IPS-18c (cell line): Measurements from ENCODE around the gene FAM177B.
"Not testable (repeated sequence)": the region's sequence is repeated elsewhere in the genome, so short reads cannot be mapped to it uniquely, and the experiment has no call there.

ENCODE experiments used
- H3K4me3 ChIP-seq: 2 replicates; pipeline ENCODE4 v1.7.0; 2013; ENCODE audit warnings: low read depth, mild to moderate bottlenecking, low read length, moderate library complexity; ENCODE audit not compliant: insufficient read depth
- H3K9me3 ChIP-seq: one replicate; pipeline ENCODE4 v1.6.1; 2013; ENCODE audit warnings: mild to moderate bottlenecking, low read length, moderate library complexity; ENCODE audit not compliant: control insufficient read depth, insufficient read depth

FAM177B gene

DNA sequence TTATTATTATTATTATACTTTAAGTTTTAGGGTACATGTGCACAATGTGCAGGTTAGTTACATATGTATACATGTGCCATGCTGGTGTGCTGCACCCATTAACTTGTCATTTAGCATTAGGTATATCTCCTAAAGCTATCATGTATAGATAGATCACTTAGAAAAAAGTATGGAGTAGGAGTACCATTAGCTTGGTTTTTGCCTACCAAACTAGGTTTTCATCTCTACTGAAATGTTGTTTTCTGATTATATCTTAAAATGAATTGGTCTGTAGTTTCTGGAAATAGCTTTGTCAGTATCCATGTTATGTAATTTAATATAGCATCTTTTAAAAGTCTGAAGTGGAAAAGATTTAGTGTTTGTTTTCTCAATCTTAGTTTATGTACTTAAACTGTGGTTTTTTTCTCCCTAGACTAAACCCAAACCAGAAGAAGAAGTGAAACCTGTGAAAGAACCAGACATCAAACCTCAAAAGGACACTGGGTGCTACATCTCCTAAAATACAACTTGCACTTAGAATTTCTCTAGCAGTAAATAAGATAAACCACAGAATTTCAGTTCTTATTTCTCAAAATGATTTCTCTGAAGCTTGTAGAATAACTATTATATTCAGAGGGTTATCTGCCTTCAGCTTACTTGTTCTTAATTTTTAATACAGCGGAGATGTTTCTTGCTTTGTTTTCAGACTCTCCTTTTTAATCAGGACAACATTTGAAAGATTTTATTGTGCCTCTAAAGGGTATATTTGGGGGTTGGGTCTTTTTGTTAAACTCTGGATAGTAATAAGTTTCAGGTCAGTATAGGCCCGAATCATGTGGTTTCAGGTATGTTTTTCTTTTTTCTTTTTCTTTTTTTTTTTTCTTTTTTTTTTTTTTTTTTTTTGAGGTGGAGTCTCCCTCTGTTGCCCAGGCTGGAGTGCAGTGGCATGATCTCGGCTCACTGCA, 4.5 kb upstream of the FAM177B start:
- Histone ChIP-seq H3K4me3 (no peak overlapping the region), H3K9me3 (no peaks in the 10 kb centered on the region)

DNA sequence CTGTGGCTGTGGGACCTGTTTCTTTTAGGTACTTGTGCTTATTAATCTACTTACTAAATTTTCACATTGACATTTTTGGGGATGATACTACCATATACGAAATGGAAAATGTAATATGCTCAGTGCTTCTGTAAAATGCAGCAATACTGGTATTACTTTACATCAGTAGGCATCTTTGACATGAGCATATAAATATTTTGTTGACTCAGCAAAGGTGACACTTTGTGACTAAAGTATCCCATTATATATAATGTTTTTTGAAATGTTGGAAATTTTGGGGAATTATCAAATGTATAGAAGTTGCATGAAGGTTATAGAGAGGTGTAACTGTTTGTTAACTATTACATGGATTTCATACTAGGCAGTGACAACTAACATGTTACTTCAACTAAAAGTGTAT, 2.3 kb upstream of the FAM177B start:
- no peaks in the 10 kb centered on the region for H3K9me3 ChIP-seq
- H3K4me3 ChIP-seq = no peak overlapping the region

GRCh38 chr1:222736470-222736869, 532 bp upstream of the FAM177B start:
- Histone ChIP-seq H3K4me3 (no peak overlapping the region), H3K9me3 (no peaks in the 10 kb centered on the region)

DNA sequence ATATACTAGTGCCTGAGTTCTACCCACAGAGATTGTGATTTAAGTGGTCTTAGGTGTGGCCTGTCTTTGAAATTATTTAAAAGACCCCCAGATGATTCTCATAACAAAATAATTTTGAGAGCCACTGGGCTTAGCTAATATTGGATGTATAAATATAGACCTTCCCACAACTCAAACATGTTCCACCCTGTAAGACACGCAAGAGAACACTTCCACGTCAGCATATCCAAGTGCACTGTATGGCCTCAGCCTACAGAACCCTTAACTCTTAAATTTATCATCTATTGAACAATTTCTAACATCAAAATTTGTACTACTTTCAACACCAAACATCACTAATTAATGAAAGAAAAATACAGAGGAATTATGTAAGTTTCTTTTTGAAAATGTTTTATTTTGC, 2.5 kb downstream of the FAM177B start:
- Histone ChIP-seq H3K4me3 (no peak overlapping the region), H3K9me3 (no peaks in the 10 kb centered on the region)

DNA sequence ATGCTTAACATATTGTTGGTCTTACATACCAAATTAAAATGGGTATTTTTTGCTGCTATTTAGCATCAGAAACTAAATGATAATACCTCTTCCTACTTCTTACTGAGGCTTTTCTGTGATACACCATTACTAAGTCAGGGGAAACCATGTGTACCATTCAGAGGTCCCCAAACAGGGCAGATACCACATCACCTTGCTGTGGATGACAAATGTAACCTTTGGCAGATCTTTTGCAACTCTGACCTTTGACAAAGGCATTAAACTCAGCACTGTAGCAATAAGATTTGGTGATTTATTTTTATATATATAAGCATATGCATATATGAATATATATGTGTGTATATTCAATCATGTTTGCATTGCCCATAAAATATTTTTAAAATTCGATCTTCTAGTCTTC, 2.9 kb downstream of the FAM177B start:
- Histone ChIP-seq H3K9me3 (no peaks in the 10 kb centered on the region), H3K4me3 (no peak overlapping the region)

GRCh38 chr1:222741630-222742457, 4.8 kb downstream of the FAM177B start:
- H3K4me3 ChIP-seq, H3K9me3 ChIP-seq: not testable (repeated sequence)

- no peaks in the 10 kb centered on the region for H3K9me3 ChIP-seq
- H3K4me3 ChIP-seq = no peak overlapping the region
These were observed 12.9 kb downstream of the FAM177B start for GRCh38 chr1:222749927-222750326.

- no peak overlapping the region for H3K4me3 ChIP-seq
These were observed 13.6 kb downstream of the FAM177B start for GRCh38 chr1:222750651-222751050.

GRCh38 chr1:222751255-222751654, 14.3 kb downstream of the FAM177B start:
- Histone ChIP-seq H3K4me3 (no peak overlapping the region), H3K9me3 (no peaks in the 10 kb centered on the region)

More at GRCh38 chr1:222750651-222751050, 13.6 kb downstream of the FAM177B start:
- H3K9me3 ChIP-seq = no peaks in the 10 kb centered on the region

DNA sequence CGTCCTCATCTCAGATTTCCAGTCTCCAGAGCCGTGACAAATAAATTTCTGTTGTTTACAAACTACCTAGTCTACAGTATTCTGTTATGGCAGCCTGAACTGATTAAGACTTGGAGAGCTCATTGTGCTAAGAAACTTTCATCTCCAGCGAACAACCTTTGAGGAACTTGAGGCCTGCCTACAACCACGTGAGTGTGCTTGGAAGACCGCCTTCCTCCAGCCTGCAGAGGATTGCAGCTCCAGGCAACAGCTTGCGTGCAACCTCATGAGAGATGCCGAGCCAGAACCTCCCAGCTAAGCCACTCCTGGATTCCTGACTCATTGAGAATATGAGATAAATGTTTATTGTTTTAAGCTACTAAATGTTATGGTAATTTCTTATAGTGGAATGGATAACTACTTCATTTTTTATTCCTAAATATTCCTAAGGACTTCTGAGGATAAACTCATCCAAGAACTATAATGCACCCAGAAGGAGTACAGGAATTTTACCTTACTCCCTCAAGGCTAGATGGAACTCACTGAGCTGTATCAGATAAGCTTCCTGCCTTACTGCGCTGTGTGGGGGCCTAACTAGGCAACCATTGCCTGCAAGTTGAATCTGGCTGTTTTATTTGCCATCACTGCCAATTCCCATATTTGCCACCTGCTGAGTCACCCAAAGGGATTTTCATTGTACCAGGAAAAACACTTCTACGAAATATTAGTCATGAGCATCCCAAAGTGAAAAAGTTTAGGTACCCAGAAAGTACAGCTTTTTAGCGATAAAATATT, 17.6 kb downstream of the FAM177B start:
- Histone ChIP-seq H3K4me3 (no peak overlapping the region), H3K9me3 (no peaks in the 10 kb centered on the region)

- Histone ChIP-seq H3K9me3 (no peaks in the 10 kb centered on the region), H3K4me3 (no peak overlapping the region)
These were observed 20.8 kb downstream of the FAM177B start for GRCh38 chr1:222757646-222758268.

DNA sequence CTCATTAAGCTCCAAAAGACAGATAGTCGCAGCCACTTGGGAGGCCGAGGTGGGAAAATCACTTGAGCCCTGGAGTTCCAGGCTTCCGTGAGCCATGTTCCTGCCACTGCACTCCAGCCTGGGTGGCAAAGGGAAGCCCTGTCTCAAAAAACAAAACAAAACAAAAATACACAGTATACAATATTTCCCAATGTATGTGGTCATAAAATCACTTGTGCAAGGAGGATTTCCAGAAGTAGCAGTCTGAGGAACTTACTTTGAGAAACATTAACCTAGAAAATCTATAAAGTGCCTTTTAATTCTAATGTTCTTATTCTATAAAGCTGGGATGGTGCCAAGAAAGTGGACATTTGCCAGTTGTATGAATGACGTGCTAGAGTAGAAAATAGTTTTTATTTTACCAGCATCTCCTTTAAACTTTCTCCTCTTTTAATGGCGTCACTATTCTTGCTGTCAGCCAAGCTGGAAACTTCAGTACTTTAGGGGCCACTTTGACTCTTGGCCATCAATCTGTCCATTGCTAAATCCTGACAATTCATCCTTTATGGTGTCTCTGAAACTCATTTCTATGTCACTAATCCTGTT, 22.5 kb downstream of the FAM177B start:
- H3K9me3 ChIP-seq = no peaks in the 10 kb centered on the region

DNA sequence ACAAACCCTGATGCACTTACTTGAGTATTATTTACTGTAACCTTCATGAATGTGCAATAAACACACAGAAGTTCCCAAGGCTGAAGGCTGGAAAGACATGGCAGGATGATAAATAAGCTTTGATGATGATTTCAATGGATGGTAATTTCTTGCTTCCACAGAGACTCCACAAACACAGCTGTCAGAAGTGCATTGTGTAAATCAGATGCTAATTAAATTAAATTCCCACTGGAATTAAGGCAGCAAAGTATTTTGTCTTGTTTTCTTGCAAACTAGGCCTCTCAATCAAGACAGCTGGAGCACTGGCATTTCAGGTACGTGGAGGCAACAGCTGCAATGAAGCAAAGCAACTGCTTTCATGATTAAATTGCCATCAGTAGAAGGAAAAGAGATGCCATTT, 24.1 kb downstream of the FAM177B start:
- no peak overlapping the region for H3K4me3 ChIP-seq
- H3K9me3 ChIP-seq = no peaks in the 10 kb centered on the region

More for the DNA sequence above, 22.5 kb downstream of the FAM177B start:
- H3K4me3 ChIP-seq = no peak overlapping the region

GRCh38 chr1:222762178-222762577, 25.2 kb downstream of the FAM177B start:
- not testable (repeated sequence) for H3K9me3 ChIP-seq, H3K4me3 ChIP-seq

DNA sequence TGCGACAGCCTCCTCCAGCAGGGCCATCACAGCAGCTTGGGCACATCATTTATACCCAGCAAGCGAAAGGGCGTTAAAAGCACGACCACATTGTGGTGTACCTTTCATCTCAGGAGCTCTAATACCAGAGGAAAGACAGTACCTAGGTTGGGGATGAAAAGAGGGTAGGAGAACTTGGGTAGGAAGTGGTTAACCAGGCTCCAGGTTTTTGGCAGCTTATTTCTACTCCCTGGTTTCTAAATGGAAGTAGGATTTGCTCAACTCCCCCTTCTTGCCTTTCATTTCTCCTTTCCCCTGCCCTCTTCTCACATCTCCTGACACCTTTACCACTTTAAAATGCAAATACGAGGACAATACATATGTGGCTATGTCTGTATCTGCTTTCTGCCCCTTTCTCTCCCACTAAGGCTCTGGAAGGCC, 30.2 kb downstream of the FAM177B start:
- Histone ChIP-seq H3K4me3 (no peak overlapping the region), H3K9me3 (peaks cover 6% of the 10 kb centered on the region)

DNA sequence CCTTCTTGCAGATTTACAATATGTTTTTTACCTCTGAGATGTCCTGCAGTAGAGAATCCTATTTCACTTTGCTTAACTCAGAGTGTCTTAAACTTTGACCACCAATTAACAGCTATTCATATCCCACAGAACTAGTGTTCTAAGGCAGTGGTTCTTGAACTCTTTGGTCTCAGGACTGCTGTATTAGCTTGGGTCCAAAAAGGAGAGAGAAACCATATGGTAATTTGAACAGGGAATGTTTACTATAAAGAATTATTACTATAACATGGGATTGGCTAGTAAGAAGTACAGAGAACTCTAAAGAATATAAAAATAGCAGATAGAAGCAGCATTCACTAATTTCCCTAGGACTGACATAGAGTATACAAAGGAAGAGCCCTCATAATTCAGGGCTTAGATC, 31.6 kb downstream of the FAM177B start:
- Histone ChIP-seq H3K9me3 (peaks cover 6% of the 10 kb centered on the region), H3K4me3 (no peak overlapping the region)

DNA sequence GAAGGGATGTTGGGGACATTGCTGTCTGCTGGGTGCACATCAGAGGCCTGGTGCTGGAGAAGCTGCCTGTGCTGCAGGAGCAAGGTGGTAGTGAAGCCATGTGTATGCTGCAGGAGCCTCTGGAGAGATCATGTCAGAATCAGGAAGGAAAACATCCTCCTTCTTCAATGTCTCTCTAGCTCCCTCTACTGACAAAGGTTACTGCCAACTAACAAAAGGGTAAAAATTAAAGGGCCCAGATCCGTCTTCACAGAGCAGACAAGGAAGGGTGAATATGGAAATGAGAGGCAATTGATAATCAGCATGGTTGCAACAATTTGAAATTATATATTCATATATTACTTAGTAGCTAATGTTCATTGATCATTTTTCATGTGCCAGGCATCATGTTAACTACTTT, 32.2 kb downstream of the FAM177B start:
- Histone ChIP-seq H3K4me3 (no peak overlapping the region; the same call in 1 of the 2 replicates), H3K9me3 (peaks cover 6% of the 10 kb centered on the region)
